ENCODE data around the gene MT2A.
A peak's percentile ranks its signal among the peaks of the same experiment; 100 is the strongest.

Gene MT2A

DNA sequence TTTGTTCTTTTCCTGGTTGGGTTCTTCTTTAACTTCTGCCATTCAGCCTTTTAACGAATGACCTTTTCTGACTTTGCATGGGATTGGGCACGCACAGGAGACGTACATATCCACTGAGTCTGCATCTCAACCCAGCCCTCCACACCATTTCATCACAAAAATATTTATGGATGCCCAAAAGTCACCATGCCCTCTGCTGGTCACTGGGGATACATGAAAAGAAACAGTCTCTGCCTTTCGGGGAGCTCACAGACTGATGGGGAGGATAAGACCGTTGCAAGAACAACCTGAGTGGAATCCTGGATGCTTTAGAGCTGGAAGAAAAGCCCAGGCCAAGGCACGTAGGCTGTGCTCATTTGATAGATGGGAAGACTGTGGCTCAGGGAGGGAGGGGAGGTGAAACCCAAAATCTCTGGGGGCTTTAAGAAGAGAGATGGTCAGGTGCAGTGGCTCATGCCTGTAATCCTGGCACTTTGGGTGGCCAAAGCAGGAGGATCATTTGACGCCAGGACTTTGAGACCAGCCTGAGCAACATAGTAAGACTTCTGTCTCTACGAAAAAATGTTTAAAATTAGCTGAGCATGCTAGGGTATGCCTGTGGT is 7.9 kb upstream of the MT2A start:
- peak; percentile 14 for DNase-seq

DNA sequence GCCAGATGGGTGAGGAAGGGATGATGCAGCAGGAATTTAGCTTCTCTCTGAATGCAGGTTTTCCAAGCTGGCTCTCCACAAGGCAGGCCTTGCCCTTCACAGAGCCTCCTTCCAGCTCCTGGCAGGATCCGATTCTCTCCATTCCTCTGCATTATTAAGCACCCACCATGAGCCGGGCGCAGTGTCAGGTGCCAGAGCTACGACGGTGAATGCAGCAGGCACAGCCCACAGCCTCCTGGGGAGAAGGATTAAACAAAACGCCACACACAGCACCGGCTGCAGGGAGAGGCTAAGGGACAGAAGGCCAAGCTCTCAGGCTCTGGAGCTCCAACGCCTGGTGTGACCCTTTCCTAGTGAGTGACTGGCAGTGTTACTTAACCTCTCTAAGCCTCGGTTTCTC is 7.1 kb upstream of the MT2A start:
- peak; percentile 11 for DNase-seq

DNA sequence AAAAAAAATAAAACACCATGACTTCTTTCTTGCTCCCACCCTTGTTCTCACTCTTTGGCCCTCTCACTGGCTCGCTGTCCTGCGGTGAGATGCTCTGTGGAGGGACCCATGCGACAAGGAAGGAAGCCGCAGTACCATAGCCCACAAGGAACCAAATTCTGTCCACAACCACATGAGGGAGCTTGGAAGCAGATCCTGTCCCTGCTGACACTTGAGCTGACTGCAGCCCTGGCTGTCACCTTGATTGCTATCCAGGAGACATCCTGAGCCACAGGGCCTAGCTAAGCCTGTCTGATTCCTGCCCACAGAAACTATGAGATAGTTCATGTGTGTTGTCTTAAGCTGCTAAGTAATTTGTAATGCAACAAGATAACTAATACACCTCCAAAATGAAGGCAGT is 4.8 kb upstream of the MT2A start:
- DNase-seq = peak; percentile 40

DNA sequence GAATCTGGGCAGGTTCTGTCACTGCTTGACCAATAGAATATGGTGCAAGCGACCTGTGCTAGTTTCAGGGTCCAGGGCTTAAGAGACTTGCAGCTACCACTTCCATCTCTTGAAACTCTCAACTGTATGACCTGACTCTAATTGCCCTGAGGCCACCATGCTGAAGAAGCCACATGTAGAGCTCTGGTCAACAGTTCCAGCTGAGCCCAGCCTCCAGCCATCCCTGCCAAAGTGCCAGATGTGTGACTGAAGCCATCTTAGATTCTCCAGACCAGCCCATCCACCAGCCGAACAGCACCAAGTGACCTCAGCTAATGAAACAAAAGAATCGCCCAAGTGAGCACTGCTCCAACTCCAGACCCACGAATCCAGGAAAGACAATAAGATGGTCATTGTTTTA is 3.4 kb upstream of the MT2A start:
- DNase-seq = no peak

DNA sequence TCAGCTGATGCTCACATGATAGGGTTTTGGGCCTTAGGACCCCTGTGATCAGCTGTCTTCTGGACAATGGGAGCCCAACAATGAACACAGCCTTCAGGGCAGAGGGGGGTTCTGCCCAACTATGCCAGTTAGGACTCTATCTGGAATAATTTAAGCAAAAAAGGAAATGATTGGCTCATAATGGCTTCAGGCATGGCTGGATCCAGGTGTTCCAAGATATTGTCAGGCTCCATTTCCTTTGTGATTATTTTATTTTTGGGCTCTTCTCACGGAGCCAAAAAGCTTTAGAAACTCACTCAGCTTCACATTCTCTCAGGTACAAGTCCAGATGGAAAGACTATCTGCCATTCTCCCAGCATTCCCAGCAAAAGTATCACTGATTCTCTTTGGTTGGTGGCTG is 2.9 kb upstream of the MT2A start:
- no peak for DNase-seq

DNA sequence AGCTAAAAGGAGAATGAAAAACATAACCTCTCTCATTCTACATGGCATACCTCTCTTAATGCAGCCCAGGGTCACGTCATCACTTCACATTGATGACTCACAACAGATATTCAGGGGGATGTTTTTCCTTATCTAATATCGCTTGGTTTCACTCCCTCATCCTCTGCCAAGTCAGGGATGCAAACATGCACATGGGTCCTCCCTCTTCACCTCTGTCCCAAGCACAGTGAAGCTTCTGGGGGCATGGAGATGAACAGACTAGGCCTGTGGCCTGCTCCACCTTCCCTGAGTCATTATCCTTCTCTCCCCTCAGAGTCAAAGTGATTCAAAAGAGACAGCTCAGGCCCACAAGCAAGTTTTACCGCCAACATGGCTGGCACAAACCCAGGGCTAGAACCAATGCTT is 2.3 kb upstream of the MT2A start:
- no peak for DNase-seq

DNA sequence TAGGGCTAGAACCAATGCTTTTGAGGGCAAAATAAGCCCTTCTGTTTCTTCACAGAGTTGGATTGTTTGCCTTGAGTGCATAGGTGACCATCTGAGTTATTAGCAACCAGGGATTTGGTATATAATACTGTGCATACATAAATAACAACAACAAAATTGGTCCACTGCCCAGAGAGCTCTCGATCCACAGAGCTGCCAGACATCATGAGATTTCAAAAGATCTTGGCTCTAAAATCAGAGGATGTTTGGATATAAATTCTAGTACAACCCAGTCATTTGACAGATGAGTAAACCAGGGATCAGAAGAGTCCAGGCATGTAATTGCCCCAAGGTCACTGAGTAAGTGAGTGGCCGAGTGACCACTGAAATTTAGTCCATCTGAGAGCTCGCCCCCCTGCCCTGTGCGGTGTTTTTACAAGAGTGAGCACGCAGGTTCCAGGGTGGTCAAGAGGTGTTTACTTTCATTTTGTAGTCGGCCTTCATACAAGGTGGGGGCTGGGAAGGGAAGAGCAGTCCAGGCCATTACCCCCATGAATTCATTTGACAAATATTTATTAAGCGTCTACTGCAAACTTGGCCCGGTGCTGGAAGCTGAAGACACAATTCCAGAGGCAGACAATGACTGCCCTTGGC is 1.8 kb upstream of the MT2A start:
- DNase-seq = no peak

DNA sequence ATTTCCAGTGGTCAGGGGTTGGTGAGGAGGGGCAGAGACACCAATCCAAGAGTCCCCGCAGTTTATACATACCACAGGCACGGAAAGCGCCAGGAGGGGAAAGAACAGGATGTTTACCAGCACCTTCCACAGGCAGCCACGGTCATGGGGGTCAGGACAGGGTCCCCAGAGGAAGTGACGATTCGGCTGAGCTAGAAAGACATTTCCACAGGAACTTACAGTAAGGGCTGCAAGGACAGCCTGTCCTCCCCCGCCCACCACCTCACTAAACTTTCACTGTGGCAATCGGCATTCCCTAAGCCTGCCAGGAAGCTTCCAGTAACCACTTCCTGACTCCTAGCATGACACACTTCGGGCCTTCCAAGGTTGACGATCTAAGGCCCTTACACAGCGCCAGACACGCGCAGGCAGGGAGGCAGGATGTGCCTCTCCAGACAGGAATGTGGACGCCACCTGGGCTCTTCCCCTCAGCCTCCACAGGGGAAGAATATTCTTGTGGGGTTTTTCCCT is 1.2 kb upstream of the MT2A start:
- DNase-seq = no peak

DNA sequence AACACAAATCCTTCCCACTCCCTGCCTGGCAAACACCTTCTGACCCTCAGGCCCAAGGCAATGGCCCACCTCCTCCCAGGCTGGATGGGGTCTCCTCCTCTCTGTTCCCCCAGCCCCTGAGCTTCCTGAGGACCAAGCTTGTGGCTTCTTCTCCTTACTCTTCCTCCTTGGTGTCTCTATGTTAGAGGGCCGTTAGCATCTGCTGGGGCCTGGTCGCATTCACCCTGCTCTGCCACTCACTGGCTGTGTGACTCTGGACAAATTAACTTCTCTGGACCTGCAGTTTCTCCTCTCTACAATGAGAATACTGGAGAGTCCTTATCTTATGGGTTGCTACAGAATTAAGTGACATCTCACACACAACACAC is 725 bp upstream of the MT2A start:
- no peak for DNase-seq

DNA sequence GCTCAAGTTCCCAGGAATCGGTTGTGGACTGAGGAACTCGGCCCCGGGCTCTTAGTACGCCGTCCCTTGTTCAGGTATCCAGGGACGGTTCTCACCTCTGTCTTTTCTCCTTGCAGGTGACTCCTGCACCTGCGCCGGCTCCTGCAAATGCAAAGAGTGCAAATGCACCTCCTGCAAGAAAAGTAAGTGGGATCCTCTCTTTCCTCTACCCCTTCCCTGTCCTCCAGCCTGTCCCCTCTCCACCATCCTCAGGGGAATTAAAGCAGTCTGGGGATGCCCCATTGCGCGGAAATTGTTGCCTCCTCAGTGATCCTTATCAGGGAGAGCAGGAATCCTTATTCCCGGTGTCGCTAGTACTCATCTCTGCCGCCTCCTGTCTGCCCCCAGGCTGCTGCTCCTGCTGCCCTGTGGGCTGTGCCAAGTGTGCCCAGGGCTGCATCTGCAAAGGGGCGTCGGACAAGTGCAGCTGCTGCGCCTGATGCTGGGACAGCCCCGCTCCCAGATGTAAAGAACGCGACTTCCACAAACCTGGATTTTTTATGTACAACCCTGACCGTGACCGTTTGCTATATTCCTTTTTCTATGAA is 585 bp downstream of the MT2A start:
- no peak for DNase-seq

DNA sequence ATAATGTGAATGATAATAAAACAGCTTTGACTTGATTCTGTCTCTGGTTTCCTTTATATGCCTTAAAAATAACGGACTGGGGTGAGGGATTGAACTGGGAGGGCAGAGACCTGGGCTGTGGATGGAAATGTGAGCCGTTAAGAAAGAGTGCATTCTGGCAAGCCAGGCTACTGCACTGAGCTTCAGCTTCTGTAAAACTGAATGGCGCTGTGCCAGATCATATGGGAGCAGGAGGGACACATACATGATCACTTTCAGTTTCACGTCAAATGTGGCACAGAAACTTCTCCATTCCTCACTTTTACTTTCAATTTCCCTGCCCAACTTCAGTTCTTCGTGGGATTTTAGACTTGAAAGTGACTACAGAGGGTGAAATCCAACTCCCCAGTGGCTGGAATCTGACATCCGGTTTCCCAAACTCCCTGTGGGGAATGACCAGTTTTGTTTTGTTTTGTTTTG is 1.1 kb downstream of the MT2A start:
- DNase-seq = peak; percentile 48

DNA sequence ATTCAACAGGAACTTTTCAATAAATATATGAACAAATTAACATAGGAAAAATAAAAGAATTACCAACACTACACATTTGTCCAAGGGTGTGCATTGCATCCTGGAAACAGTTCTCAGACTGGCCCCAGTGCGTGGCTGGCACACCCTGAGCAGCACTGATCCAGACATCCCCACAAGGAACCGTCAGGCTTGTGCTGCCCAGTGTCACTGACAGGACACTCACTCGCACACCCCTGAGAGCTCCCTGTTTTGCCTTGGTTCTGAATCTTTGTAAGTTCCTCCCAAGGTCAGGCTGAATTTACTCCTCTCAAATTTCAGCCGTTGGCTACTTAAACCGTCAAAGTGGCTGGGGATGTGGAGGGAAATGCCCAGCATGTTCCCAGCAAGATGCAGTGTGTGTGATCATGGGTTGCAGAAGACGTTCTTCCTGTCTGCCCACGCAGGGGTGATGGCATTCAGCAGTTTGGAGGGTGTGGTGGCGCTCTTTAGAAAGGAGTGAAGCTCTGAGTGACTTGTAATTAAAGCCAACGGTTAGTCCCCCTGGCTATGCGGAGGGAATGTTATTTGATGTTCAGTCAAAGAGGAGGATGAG is 1.7 kb downstream of the MT2A start:
- DNase-seq = no peak

DNA sequence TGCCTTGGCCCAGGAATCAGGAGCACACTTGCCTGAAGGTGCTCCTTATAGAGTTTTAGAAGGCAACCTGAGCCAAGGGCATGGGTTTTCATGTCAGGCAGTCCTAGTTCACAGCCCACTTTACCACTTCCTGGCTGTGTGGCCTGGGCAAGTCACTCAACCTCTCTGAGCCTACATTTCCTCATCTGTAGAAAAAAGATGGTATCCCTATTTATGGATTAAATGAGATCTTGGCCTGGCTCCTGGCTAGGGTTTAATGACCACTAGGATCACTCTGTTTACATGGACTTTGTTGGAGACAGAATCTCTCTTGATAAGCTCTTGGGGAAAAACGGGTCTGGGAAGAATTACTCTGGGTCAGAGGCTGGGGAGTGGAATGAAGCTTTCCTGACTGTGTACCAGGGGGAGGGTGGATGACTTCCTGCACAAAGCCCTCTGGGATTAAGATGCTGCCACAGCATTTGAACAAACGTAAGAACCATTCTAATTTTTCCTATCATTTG is 2.3 kb downstream of the MT2A start:
- DNase-seq = no peak

DNA sequence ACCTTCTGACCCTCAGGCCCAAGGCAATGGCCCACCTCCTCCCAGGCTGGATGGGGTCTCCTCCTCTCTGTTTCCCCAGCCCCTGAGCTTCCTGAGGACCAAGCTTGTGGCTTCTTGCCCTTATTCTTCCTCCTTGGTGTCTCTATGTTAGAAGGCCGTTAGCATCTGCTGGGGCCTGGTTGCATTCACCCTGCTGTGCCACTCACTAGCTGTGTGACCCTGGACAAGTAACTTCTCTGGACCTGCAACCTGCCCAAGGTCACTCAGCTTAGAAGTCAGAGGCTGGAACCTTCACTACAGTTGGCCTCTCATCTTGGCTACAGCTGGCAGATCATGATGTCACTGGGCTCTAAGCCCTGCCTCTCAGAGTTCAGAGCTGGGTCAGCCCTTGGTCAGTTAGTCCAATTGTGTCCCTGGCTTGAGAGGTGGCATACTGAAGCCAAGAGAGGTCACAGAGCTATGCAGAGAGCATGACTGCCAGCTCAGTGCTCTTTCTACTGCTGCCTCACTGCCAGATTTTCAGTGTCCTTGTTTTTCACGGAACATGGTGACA is 3.0 kb downstream of the MT2A start:
- DNase-seq = no peak

DNA sequence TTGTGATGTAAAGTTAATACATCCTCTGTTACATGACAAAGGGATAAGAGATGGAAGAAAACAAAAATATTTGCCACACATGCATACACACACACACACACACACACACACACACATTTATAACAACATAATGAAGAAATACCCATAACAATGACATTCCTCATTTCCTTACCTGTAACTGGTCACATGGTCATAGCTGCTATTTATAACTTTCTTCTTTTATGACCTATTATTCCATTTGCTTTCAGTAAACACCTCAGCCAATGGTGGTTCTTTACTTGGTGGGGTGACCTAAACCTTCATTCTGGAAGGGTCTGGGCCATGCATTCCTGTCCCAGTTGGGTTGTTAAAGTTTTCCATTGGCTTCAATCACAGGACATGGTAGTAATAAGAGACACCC is 5.3 kb downstream of the MT2A start:
- no peak for DNase-seq

DNA sequence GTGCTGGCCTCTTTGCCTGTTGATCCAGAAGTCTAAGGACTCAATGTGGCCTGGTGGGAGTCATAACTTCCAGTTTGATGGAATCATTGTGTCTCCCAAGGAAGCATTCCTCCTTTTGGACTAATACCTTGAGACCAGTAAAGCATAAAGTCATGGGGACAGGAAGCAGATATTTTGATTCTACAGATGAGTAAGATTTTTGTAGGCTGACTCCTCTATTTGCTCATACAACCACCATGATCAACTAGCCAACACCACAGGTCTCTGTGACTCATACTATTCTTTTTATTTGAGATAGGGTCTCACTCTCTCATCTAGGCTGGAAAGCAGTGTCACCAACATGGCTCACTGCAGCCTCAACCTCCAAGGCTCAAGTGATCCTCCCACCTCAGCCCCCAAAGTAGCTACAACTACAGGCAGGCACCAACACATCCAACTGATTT is 6.2 kb downstream of the MT2A start:
- no peak for DNase-seq

DNA sequence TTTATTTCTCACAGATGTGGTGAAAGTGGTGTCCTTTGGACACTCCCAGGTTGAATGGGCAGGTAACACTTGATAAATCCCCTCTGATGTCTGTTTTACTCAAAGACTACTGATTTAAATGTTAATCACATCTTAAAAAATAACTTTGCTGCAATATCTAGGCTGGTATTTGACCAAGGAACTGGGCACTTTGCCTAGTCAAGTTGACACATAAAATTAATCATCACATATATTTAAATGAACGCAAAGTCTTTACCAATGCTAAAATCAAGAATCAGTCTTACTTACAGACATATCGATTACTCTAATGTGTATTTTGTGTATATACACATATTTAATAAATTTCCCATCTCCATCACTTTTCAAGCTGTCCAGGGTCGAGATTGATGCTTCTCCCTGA is 7.0 kb downstream of the MT2A start:
- no peak for DNase-seq

DNA sequence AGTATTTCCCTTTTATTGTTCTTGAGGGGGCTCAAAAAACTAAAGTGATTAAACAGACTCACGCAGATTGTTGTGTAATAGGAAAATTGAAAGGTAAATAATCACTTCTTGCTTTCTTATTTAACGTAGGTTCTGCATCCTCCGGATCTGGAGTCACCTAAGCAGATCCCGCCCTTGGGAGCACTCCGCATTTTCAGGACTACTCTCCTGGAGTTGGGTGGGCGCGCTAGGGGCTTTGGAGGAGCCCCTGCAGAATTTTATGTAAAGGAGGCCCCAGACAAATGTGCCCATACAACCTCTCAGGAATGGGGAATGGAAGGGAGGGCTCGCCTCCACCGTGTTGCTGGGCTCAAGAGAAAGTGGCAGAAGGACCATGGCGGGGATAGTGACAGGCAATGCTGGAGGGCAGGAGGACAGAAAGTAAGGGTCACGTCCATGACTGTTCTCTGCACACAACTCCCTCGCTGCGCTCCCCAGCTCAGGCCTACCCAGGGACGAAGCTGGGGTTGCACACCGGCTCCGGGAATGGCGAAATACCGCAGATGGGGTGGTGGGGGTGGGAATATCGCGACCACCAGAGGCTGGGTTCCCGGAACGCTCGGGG is 8.3 kb downstream of the MT2A start:
- no peak for DNase-seq

DNA sequence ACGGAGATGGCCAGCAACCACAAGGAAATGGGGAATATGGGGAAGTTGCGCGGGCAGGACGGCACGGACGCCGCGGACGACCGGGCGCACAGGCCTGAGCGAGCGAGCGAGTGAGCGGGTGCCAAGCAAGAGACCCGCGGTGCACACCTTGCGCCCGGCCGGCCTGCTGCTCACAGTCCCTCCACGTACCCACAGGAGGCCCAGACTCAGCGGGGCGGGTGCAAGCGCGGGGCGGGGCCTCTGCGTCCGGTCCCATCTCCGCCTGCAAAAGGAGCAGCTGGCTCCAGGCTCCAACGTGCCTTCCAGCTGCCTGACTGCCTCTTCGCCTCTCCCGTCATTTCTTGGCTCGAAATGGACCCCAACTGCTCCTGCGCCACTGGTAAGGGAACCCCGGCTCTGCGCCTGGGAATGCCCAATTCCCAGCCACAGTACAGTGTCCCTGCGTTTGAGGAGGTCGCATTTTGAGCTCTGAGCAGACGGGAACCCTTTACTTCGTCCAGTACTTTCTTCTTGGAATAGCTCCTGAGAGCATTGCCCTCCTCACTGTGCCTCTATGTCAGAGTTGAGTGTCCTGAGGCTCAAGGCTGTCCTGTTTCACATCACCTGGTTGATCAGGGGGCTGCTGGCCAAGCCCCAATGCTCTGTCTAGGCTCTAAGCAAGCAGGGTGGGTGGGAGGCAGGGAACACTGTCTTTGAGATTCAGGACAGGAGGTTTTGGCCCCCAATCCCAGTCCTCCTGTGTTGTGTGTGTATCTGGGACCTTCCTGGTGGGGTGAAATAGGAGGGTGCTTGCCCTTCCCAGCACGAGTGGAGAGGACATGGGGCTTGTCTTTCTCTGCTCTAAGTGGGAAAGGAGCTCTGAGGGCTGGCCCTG is 9.1 kb downstream of the MT2A start:
- DNase-seq = no peak

DNA sequence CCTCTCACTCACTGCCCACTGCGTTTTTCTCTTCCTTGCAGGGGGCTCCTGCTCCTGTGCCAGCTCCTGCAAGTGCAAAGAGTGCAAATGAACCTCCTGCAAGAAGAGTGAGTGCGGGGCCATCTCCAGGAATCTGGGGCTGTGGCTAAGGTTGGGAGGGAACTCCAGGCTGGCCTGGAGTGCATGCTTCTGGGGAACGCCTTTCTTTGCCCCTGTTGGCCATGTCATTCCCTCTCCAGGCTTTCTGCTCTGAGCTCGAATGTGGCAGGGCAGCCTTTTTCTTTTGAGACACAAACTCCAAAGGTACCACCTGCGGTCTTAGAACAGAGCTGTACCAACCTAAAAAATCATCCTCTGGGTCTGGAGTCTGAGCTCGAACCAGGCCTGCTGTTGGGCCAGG is 9.8 kb downstream of the MT2A start:
- no peak for DNase-seq

DNA sequence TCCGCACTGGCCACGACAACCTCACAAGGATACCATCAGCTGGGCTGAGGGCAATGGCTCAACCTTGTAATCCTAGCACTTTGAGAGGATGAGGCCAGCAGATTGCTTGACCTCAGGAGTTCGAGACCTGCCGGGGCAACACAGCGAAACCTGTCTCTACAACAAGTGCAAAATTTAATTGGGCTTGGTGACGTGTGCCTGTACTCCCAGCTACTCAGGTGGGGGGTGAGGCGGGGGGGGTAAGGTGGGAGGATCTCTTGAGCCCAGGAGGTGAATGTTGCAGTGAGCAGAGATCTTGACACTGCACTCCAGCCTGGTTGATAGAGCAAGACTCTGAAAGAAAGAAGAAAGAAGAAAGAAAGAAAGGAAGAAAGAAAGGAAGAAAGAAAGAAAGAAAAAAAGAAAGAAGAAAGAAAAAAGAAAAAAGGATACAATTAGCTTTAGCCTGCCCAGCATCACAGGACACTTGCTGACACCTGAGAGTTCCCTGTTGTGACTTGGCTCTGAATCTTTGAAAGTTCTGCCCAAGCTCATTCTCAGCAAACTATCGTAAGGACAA is 12.0 kb downstream of the MT2A start:
- no peak for DNase-seq

Measured in NCI-H345 (cell line).